GM20000 (cell line): ENCODE results near the gene GDF10.

ENCODE experiments used
- DNase-seq: peaks from one replicate; pipeline ENCODE4 v3.0.0; 2012; ENCODE audit warnings: low spot score
- TF ChIP-seq, protein P1 (sequence below): IDR thresholded peaks from 2 replicates; pipeline ENCODE4 v1.5.1; 2012; ENCODE audit warnings: mild to moderate bottlenecking, control low read depth; ENCODE audit errors: extremely low read depth, missing control alignments

The GDF10 gene

DNA sequence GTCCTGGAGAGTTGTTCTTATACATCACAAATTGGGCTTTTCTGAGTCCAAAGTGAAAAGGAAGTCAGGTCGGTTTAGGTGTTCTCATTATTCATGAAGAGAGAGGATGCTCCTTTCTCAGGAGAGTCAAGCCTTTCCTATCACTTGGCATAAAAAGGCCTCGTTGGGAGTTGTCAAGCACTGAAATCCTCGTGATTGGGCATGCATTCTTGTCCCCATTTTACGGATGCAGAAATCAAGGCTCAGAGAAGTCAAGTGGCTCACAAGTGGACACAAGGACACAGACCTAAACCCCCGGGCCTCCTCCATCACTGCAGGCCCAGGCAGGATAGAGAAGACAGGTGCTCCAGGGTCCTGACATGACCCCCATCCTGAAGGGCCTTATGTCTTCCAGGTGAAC is 56.7 kb downstream of the GDF10 start:
- DNase-seq, result no peak
- TF ChIP-seq, protein P1, sequence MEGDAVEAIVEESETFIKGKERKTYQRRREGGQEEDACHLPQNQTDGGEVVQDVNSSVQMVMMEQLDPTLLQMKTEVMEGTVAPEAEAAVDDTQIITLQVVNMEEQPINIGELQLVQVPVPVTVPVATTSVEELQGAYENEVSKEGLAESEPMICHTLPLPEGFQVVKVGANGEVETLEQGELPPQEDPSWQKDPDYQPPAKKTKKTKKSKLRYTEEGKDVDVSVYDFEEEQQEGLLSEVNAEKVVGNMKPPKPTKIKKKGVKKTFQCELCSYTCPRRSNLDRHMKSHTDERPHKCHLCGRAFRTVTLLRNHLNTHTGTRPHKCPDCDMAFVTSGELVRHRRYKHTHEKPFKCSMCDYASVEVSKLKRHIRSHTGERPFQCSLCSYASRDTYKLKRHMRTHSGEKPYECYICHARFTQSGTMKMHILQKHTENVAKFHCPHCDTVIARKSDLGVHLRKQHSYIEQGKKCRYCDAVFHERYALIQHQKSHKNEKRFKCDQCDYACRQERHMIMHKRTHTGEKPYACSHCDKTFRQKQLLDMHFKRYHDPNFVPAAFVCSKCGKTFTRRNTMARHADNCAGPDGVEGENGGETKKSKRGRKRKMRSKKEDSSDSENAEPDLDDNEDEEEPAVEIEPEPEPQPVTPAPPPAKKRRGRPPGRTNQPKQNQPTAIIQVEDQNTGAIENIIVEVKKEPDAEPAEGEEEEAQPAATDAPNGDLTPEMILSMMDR, result no peak

DNA sequence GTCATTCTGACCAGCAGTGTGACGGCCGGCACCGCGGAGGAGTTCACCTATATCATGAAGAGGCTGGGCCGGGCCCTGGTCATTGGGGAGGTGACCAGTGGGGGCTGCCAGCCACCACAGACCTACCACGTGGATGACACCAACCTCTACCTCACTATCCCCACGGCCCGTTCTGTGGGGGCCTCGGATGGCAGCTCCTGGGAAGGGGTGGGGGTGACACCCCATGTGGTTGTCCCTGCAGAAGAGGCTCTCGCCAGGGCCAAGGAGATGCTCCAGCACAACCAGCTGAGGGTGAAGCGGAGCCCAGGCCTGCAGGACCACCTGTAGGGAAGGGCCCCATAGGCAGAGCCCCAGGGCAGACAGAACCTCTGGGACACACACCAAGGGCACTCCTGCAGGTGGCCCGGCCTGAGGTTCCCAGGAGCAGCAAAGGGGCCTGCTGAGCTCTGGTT is 57.2 kb downstream of the GDF10 start:
- no peak for DNase-seq
- TF ChIP-seq, protein P1, result no peak

DNA sequence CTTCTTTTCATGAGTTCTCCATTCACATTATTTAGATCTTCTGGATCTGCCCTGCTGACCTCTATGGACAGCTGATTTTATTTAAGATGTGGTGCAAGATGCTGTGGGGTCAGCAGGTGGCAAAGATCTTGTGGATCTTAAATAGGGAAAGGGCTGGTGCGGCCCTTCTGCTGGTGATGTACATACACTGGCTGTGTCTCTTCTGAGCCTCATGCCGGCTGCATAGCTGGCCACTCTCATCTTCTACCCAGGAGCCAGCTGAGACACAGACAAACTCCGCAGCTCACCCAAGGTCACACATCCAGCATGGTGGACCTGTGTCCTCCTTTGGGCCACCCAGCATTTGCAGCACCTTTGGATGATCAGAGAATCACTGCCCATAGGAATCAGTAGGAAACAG is 57.9 kb downstream of the GDF10 start:
- TF ChIP-seq, protein P1, result no peak

DNA sequence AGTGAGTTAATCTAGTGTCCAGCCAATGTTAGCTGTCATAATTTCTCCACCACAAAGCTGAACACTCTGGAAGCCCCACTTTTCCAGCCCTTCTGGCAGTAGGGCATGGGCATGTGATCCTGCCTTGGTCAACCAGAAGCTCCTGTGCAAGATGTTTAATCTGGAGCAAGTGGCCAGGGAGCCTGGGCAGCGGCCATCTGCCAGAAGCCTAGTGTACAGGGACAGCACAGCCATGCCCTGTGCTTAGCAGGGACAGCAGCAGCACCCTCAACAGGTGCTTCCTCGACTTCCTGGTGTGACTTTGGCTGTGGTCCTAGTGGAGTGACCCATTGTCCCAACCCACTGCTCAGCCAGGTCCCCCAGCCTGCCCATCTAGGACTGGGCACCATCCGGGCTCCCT is 58.5 kb downstream of the GDF10 start:
- DNase-seq, result no peak
- TF ChIP-seq, protein P1, result no peak

More for the DNA sequence above, 57.9 kb downstream of the GDF10 start:
- DNase-seq, result no peak

DNA sequence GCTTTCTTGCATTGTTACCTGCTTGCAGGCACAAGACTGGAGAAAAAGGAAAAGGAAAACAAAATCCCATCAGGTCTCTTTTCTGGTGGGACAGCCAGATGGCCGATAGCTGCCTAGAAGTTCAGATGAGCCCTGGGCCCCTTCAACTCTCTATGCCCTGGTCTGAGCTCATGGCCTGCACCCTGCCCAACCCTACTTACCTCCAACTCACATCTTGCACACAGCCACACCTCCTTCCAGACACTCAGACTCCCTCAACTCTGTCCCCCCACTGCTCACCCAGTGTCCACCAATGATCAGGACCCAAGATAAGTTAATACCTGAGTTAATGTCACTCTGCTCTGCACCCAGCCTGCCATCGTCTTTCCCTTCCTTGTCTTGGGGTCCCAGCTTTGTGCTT is 59.1 kb downstream of the GDF10 start:
- TF ChIP-seq, protein P1, result no peak
- DNase-seq, result no peak

DNA sequence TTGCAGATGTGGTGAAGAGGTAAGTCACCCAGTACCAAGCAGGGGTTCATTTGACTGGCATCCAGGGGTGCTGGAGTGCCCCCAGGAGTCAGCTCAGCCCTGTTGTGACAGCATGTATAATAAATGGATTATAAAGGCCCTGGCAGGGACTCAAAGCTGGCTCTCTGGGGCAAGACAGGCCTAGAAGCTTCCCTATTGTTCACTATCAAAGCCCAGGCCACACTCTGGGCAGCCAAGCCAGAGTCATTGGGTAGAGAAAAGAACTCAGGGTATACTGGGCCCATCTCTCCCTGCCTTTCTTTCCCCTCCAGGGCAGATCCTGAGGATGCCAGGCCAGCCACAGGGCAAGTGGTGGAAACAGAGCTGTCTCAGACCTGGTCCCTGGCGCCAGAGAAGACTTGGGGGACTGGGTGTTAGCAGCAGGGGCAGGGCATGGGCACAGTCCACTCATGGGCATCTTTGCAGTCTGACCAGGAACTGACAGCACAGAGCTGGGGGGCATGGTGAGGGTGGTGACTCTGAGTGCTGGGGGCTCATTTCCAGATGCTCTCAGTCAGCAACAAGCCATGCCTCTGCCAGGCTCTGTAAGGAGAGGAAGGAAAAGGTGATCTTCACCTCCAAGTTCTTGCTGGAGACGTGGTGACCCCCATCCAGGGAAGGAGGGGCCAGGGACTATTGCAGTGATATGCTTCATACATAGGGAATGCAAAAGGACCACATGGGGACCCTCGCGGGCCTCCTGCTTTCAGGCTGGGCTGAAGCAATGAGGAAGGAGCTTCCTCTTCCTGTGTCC is 59.8 kb downstream of the GDF10 start:
- TF ChIP-seq, protein P1, result no peak
- DNase-seq, result no peak

DNA sequence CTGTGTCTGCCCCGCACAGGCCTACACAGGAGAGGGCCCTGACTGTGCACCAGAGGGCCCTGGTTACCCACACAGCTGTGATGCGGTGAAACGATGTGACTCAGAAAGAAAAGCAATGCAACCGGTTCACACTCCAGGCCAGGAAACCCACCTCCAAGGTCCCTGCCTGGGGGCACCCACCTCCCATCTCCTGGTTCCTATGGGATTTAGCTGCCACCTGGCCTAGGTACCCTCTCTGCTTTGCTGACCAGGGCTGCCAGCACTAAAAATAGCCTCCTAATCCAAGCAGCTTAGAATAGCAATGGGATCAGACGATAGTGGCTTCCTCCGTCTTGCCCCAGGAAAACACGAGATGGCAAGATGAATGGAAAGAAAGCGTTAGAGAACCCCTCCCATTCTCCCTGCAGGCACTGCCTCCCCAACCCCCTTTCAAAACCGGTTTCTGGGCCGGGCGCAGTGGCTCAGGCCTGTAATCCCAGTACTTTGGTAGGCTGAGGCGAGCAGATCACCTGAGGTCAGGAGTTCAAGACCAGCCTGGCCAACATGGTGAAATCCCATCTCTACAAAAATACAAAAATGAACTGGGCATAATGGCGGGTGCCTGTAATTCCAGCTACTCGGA is 60.5 kb downstream of the GDF10 start:
- TF ChIP-seq, protein P1, result no peak
- DNase-seq, result no peak
